Esophagus squamous epithelium (tissue), 4 donors: Measurements from ENCODE around the gene NUDT16L1.

Experiments used
- CTCF ChIP-seq, 6 experiments: fragments of 450-650 bp in 4 of 6; fragments of 200-600 bp in 2 of 6; sonication (generic) in 2 of 6; IDR thresholded peaks; one replicate each; pipeline ENCODE4 v1.5.1; 2016 to 2019; ENCODE audit warnings: antibody characterized with exemption in 6 of 6, mild to moderate bottlenecking in 4 of 6, moderate library complexity in 4 of 6
- POLR2A ChIP-seq, 4 donors: fragments of 450-650 bp; IDR thresholded peaks; one replicate each; pipeline ENCODE4 v1.6.1; 2017; ENCODE audit warnings: antibody characterized with exemption in 4 of 4, mild to moderate bottlenecking in 4 of 4, moderate library complexity in 3 of 4

DNA sequence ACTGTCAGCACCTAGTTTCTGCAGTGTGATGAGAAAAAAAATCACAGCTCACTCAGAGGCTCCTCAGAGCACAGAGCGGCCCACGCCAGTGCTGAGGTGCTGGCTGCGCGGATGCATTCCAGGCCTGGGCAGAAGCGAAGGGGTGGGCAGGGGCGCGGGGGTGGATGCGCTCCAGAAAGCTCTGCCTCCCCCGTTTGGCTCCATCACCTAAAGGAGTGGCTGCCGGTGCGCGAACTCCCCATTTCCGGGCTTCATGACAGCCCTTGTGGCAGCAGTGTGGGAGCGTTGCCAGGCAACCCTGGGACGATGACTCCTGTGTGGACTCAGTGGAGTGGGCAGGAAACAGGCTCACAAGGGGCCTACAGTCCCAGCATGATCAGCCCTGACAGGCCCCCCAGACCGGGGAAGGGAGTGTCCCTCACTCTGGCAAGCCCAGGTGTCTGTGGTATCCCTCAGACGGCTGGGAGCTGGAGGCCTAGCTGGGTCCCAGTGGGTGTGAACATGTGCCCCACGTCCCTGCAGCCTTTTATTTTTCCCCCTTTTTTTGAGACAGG is 32.8 kb upstream of the NUDT16L1 start:
- TF ChIP-seq POLR2A (IDR thresholded peaks at IDR 0.05) (no peak), CTCF (IDR thresholded peaks at IDR 0.05) (no peak)
